ENCODE results near the gene SRP54.

GRCh38 chr14:34946699-34947098 lies 36.1 kb upstream of the SRP54 start:
- TF ChIP-seq EZH2 (IDR thresholded peaks at IDR 0.05; ENCODE audit: insufficient read depth, low read length) (no peak), CTCF (IDR thresholded peaks at IDR 0.05; ENCODE audit: insufficient read depth, low read depth, low read length) (no peak)
